A172 (cell line): Measurements from ENCODE around the gene SMTNL2. TPM values are rescaled to one million over a fixed set of nuclear protein-coding genes. Genes with fewer than 3 reads are reported as not detected.
"Not testable (repeated sequence)": the region's sequence is repeated elsewhere in the genome, so short reads cannot be mapped to it uniquely, and the experiment has no call there.

Experiments
- DNase-seq: peaks from one replicate; pipeline ENCODE4 v3.0.0-alpha.2; 2015; ENCODE audit warnings: low spot score
- total RNA-seq: library from RNA; depleted of rRNA; stranded (reverse); fragments of >200 nt; shearing (Covaris generic); gene quantifications from 2 replicates; pipeline ENCODE4 v1.2.3, GENCODE V29; 2014

Gene SMTNL2
- total RNA-seq, 1 experiment from 2014 or later = 1.8 TPM

GRCh38 chr17:4600563-4600962 is 16.2 kb downstream of the SMTNL2 start:
- no peak for DNase-seq

GRCh38 chr17:4601326-4601725 is 17.0 kb downstream of the SMTNL2 start:
- DNase-seq = no peak

GRCh38 chr17:4602041-4602440 is 17.7 kb downstream of the SMTNL2 start:
- no peak for DNase-seq

- no peak for DNase-seq
Measured at GRCh38 chr17:4604111-4604644, 19.8 kb downstream of the SMTNL2 start.

- not testable (repeated sequence) for DNase-seq
Measured at GRCh38 chr17:4604736-4605135, 20.4 kb downstream of the SMTNL2 start.

- DNase-seq = no peak
Measured at GRCh38 chr17:4605826-4606225, 21.5 kb downstream of the SMTNL2 start.

- DNase-seq = no peak
Measured at GRCh38 chr17:4607261-4607741, 23.0 kb downstream of the SMTNL2 start.

GRCh38 chr17:4607773-4608187 is 23.5 kb downstream of the SMTNL2 start:
- no peak for DNase-seq

GRCh38 chr17:4609761-4610160 is 25.4 kb downstream of the SMTNL2 start:
- no peak for DNase-seq

GRCh38 chr17:4610162-4610561 is 25.8 kb downstream of the SMTNL2 start:
- no peak for DNase-seq

- no peak for DNase-seq
Measured at GRCh38 chr17:4610656-4611055, 26.3 kb downstream of the SMTNL2 start.

- no peak for DNase-seq
Measured at GRCh38 chr17:4616476-4616875, 32.1 kb downstream of the SMTNL2 start.

- no peak for DNase-seq
Measured at GRCh38 chr17:4617090-4617489, 32.8 kb downstream of the SMTNL2 start.

- DNase-seq = no peak
Measured at GRCh38 chr17:4617590-4618351, 33.4 kb downstream of the SMTNL2 start.

- DNase-seq = no peak
Measured at GRCh38 chr17:4620531-4621101, 36.3 kb downstream of the SMTNL2 start.

- no peak for DNase-seq
Measured at GRCh38 chr17:4622375-4622774, 38.0 kb downstream of the SMTNL2 start.

- no peak for DNase-seq
Measured at GRCh38 chr17:4623249-4623648, 38.9 kb downstream of the SMTNL2 start.

- DNase-seq = not testable (repeated sequence)
Measured at GRCh38 chr17:4624451-4624911, 40.2 kb downstream of the SMTNL2 start.

GRCh38 chr17:4625181-4625617 is 40.9 kb downstream of the SMTNL2 start:
- no peak for DNase-seq

GRCh38 chr17:4626734-4627256 is 42.5 kb downstream of the SMTNL2 start:
- no peak for DNase-seq

GRCh38 chr17:4631431-4631830 is 47.1 kb downstream of the SMTNL2 start:
- no peak for DNase-seq

GRCh38 chr17:4631836-4632580 is 47.7 kb downstream of the SMTNL2 start:
- DNase-seq = peak; percentile 25
